ENCODE results near the gene P2RX6. TPM values are rescaled to one million over a fixed set of nuclear protein-coding genes. Genes with fewer than 3 reads are reported as not detected.

The P2RX6 gene
- total and polyA plus RNA-seq, 4 donors, result 0.05 to 0.59 (median 0.33) TPM

DNA sequence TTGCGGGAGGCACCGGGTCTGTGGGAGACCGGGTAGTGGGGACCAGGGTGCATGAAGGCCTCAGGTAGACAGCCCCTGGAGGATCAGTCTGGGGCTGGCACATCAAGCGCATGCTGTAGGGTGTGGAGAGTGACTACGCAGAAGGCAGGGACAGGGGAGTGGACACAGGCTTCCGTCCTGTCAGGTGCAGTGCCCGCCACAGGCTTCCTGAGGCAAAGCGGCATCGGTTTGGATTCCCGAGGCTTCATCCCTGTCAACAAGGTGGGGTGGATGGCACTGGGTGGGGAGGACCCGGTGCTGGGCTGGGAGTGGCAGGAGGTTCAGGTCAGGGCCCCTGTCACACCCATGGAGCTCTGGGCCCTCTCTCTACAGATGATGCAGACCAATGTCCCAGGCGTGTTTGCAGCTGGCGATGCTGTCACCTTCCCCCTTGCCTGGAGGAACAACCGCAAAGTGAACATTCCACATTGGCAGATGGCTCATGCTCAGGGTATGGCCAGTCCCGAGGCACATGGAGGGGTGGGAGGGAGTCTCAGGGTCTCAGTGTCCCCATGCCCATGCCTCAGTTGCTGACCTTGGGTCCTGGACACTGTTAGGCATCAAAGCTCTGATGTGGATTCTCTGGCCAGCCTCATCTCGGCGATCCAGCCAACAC, 37.3 kb upstream of the P2RX6 start:
- TF ChIP-seq, protein P1, sequence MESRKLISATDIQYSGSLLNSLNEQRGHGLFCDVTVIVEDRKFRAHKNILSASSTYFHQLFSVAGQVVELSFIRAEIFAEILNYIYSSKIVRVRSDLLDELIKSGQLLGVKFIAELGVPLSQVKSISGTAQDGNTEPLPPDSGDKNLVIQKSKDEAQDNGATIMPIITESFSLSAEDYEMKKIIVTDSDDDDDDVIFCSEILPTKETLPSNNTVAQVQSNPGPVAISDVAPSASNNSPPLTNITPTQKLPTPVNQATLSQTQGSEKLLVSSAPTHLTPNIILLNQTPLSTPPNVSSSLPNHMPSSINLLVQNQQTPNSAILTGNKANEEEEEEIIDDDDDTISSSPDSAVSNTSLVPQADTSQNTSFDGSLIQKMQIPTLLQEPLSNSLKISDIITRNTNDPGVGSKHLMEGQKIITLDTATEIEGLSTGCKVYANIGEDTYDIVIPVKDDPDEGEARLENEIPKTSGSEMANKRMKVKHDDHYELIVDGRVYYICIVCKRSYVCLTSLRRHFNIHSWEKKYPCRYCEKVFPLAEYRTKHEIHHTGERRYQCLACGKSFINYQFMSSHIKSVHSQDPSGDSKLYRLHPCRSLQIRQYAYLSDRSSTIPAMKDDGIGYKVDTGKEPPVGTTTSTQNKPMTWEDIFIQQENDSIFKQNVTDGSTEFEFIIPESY (IDR thresholded peaks at IDR 0.05), result no peak
- TF ChIP-seq TAF1 (conservative IDR thresholded peaks at IDR 0.05) (no peak), HNF4A (conservative IDR thresholded peaks at IDR 0.05) (no peak), EGR1 (IDR thresholded peaks at IDR 0.05; ENCODE audit: low read depth in 2 of 2) (no peak)
- TF ChIP-seq, protein P2, sequence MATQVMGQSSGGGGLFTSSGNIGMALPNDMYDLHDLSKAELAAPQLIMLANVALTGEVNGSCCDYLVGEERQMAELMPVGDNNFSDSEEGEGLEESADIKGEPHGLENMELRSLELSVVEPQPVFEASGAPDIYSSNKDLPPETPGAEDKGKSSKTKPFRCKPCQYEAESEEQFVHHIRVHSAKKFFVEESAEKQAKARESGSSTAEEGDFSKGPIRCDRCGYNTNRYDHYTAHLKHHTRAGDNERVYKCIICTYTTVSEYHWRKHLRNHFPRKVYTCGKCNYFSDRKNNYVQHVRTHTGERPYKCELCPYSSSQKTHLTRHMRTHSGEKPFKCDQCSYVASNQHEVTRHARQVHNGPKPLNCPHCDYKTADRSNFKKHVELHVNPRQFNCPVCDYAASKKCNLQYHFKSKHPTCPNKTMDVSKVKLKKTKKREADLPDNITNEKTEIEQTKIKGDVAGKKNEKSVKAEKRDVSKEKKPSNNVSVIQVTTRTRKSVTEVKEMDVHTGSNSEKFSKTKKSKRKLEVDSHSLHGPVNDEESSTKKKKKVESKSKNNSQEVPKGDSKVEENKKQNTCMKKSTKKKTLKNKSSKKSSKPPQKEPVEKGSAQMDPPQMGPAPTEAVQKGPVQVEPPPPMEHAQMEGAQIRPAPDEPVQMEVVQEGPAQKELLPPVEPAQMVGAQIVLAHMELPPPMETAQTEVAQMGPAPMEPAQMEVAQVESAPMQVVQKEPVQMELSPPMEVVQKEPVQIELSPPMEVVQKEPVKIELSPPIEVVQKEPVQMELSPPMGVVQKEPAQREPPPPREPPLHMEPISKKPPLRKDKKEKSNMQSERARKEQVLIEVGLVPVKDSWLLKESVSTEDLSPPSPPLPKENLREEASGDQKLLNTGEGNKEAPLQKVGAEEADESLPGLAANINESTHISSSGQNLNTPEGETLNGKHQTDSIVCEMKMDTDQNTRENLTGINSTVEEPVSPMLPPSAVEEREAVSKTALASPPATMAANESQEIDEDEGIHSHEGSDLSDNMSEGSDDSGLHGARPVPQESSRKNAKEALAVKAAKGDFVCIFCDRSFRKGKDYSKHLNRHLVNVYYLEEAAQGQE (IDR thresholded peaks at IDR 0.05), result no peak
- no peak for DNase-seq (ENCODE audit: low spot score)
- Histone ChIP-seq H3K4me1 (ENCODE audit: control insufficient read depth in 4 of 4, insufficient read depth in 4 of 4, low read length in 3 of 4) (peaks cover 7 to 26% (median 18%) of the 10 kb centered on the region in 4 donors), H3K27me3 (ENCODE audit: control insufficient read depth in 4 of 4, insufficient read depth in 4 of 4, low read length in 3 of 4) (no peaks in the 10 kb centered on the region), H3K27ac (ENCODE audit: low read depth in 1 of 2, low read length in 2 of 2) (no peak overlapping the region), H3K36me3 (ENCODE audit: control insufficient read depth in 4 of 4, insufficient read depth in 3 of 4, low read depth in 1 of 4, low read length in 3 of 4) (no peaks in the 10 kb centered on the region), H3K4me3 (ENCODE audit: low read depth in 1 of 3, low read length in 3 of 3) (no peak overlapping the region), H3K9ac (ENCODE audit: low read depth in 1 of 2, low read length in 2 of 2) (no peak overlapping the region), H3K9me3 (ENCODE audit: control insufficient read depth in 4 of 4, low read length in 3 of 4) (no peaks in the 10 kb centered on the region)
- 91% methylated on average over 17 of the region's 17 CpGs for WGBS

DNA sequence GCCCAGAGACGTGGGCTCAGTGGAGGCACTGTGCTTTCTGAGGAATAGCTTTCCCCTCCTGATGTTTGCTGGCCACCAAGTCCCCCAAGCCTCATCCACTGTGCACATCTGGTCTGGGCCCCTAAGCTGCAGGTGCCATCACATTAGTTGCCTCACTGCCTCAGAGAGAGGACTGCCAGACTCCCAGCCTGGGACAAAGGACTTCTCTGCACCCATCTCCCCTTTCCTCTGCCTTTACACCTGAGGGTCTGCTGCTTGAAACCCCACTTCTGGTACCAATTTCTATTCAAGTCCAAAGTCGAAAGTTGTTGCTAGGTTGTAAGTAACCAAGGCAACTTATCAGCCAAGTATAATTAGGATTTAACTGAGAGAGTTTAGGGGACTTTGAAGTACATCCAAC, 36.5 kb upstream of the P2RX6 start:
- Histone ChIP-seq H3K9me3 (ENCODE audit: control insufficient read depth in 4 of 4, low read length in 3 of 4) (no peaks in the 10 kb centered on the region), H3K36me3 (ENCODE audit: control insufficient read depth in 4 of 4, insufficient read depth in 3 of 4, low read depth in 1 of 4, low read length in 3 of 4) (no peaks in the 10 kb centered on the region), H3K27ac (ENCODE audit: low read depth in 1 of 2, low read length in 2 of 2) (no peak overlapping the region), H3K9ac (ENCODE audit: low read depth in 1 of 2, low read length in 2 of 2) (no peak overlapping the region), H3K27me3 (ENCODE audit: control insufficient read depth in 4 of 4, insufficient read depth in 4 of 4, low read length in 3 of 4) (no peaks in the 10 kb centered on the region), H3K4me3 (ENCODE audit: low read depth in 1 of 3, low read length in 3 of 3) (no peak overlapping the region), H3K4me1 (ENCODE audit: control insufficient read depth in 4 of 4, insufficient read depth in 4 of 4, low read length in 3 of 4) (peaks cover 7 to 33% (median 26%) of the 10 kb centered on the region in 4 donors)
- WGBS, result 98% methylated on average over 2 of the region's 2 CpGs
- no peak for DNase-seq (ENCODE audit: low spot score)
- TF ChIP-seq, protein P3, sequence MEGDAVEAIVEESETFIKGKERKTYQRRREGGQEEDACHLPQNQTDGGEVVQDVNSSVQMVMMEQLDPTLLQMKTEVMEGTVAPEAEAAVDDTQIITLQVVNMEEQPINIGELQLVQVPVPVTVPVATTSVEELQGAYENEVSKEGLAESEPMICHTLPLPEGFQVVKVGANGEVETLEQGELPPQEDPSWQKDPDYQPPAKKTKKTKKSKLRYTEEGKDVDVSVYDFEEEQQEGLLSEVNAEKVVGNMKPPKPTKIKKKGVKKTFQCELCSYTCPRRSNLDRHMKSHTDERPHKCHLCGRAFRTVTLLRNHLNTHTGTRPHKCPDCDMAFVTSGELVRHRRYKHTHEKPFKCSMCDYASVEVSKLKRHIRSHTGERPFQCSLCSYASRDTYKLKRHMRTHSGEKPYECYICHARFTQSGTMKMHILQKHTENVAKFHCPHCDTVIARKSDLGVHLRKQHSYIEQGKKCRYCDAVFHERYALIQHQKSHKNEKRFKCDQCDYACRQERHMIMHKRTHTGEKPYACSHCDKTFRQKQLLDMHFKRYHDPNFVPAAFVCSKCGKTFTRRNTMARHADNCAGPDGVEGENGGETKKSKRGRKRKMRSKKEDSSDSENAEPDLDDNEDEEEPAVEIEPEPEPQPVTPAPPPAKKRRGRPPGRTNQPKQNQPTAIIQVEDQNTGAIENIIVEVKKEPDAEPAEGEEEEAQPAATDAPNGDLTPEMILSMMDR (IDR thresholded peaks at IDR 0.05; ENCODE audit: low read depth, low read length, missing input control), result no peak
- no peak for TF ChIP-seq YY1 (IDR thresholded peaks at IDR 0.05)
- no peak for TF ChIP-seq RXRA (IDR thresholded peaks at IDR 0.05)
- TF ChIP-seq HNF4A (conservative IDR thresholded peaks at IDR 0.05), result no peak
- TF ChIP-seq, protein P4, sequence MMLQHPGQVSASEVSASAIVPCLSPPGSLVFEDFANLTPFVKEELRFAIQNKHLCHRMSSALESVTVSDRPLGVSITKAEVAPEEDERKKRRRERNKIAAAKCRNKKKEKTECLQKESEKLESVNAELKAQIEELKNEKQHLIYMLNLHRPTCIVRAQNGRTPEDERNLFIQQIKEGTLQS (IDR thresholded peaks at IDR 0.05), result no peak
- TF ChIP-seq RAD21 (IDR thresholded peaks at IDR 0.05), result no peak
- TF ChIP-seq FOXA2 (IDR thresholded peaks at IDR 0.05), result no peak
- no peak for TF ChIP-seq FOXA1 (IDR thresholded peaks at IDR 0.05)
- TF ChIP-seq, protein P1 (IDR thresholded peaks at IDR 0.05), result no peak
- no peak for TF ChIP-seq JUND (IDR thresholded peaks at IDR 0.05)
- TF ChIP-seq, protein P5, sequence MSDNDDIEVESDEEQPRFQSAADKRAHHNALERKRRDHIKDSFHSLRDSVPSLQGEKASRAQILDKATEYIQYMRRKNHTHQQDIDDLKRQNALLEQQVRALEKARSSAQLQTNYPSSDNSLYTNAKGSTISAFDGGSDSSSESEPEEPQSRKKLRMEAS (IDR thresholded peaks at IDR 0.05), result no peak
